ENCODE data around the gene SHB.

SHB gene

DNA sequence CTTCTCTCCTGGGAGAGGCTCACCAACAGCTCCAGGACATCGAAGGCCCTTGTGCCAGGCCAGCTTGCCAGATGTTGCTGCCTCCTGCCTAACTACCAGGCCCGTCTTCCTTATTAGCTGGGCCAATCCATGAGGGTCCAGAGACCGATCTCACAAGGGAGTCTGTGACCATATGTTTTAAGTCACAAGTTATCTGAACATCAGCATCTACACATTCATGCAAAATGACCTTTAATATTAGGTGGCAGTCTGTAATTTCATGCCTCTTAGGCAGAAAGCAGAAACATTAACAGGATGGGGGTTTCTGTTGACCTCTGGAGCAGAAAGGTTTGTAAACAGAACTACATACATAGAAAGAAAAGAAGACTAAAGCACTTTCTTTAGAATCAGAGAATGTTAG lies 90.0 kb downstream of the SHB start:
- H3K27ac ChIP-seq = no peak overlapping the region
- DNase-seq (ENCODE audit: low spot score) = no peak
- no peak overlapping the region for H3K4me3 ChIP-seq
- TF ChIP-seq, protein P1, sequence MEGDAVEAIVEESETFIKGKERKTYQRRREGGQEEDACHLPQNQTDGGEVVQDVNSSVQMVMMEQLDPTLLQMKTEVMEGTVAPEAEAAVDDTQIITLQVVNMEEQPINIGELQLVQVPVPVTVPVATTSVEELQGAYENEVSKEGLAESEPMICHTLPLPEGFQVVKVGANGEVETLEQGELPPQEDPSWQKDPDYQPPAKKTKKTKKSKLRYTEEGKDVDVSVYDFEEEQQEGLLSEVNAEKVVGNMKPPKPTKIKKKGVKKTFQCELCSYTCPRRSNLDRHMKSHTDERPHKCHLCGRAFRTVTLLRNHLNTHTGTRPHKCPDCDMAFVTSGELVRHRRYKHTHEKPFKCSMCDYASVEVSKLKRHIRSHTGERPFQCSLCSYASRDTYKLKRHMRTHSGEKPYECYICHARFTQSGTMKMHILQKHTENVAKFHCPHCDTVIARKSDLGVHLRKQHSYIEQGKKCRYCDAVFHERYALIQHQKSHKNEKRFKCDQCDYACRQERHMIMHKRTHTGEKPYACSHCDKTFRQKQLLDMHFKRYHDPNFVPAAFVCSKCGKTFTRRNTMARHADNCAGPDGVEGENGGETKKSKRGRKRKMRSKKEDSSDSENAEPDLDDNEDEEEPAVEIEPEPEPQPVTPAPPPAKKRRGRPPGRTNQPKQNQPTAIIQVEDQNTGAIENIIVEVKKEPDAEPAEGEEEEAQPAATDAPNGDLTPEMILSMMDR (IDR thresholded peaks at IDR 0.05) = no peak

DNA sequence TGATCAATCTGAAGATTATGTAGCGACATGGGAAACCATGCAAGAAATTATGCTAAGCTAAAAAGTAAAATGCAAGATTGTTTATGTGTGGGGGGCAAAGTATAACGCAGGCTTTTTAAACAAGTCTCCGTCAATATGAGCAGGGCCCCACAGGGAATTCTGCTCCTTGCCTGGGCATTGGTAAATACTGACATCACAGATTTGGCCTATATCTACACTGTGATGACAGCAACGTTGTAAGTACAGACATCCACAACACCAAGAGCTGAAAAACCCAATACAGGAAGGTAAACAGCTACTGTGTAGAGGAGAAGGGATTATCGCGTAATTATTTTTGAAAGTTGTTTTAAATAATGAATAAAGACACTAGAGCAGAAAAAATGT lies 90.6 kb downstream of the SHB start:
- Histone ChIP-seq H3K4me3 (no peak overlapping the region), H3K27ac (no peak overlapping the region)
- TF ChIP-seq, protein P1 (IDR thresholded peaks at IDR 0.05) = no peak
- DNase-seq (ENCODE audit: low spot score) = no peak

DNA sequence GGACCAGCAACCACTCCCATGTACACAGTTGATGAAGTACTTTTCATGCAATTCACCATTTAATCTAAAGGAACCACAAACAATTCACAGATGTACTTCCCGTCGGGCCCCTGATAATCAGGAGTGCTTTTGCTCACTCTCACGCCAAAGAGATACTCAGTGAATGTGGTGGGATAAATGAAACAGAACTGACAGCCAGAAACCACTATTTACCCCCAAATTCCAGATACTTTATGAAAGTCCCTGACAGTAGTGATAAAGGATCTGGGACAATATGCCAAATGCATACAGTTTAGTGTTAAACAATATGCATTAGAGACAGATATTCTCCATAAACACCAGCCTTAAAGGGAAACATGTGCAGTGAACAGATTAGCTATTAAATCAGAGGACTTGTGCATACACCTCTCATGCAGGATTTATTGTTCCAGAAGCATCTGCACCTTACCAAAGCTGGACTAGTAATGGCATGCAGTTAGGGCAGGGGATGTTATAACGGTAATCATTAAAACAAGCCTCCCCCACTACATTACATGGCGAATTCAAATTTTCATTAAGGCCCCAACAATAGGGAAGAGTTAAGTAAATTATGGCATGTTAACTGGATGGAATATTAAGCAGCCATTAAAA lies 91.1 kb downstream of the SHB start:
- H3K27ac ChIP-seq = no peak overlapping the region
- TF ChIP-seq, protein P1 (IDR thresholded peaks at IDR 0.05) = no peak
- no peak for DNase-seq (ENCODE audit: low spot score)
- H3K4me3 ChIP-seq = no peak overlapping the region

DNA sequence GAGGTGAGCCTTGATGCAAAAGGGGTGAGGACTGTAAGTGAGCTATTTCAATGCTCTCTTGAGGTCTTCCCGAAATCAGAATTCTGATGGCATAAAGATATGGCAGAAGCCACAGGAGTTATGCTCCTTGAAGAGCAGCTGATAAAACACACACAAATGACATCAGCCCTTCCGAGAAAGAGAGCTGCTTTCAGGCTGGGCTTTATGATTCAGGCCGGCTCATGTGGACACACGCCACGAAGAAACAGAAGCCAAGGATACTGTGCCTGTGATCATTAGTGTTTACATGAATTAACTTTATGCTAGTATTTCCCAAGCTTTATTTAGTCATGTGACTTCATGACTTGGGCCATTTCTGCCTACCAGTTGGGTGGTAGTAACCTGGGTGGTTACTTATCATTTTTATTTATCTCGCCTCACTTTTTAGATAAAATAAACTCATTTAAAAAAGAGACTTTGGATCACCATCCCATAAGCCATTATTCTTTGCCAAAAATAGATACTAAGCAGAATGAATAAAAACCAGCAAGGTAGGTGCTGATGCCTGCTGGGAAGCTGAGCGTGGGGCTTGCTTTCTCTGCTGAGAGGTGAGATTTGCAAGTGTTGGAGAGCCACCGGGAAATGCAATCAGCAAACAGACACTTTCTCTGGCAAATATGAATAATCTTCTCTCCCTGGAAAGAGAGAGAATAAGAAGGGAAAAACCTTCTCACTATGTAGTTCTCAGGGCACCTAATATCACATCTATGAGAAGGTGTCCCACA lies 92.1 kb downstream of the SHB start:
- Histone ChIP-seq H3K4me3 (no peak overlapping the region), H3K27ac (no peak overlapping the region)
- TF ChIP-seq, protein P1 (IDR thresholded peaks at IDR 0.05) = no peak
- no peak for DNase-seq (ENCODE audit: low spot score)

DNA sequence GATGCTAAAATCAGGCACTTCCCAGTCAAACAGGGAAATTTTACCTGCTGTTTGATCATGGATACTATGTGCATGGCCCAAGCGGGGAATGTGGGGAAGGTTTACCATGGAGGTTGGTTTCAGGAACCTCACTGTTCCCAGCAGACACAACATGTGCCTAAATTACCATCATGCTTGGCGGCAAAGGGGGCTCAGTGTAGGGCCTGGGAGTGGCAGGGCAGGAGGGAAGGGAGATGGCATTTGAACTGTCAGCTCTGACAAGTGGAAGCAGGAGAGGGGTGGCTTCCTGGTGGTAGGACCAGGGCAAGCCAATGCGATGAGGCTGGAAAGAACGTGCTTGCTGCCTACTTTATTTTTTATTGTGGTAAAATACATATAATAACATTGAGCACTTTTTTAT lies 93.4 kb downstream of the SHB start:
- TF ChIP-seq, protein P1 (IDR thresholded peaks at IDR 0.05) = no peak
- no peak for DNase-seq (ENCODE audit: low spot score)
- H3K27ac ChIP-seq = no peak overlapping the region
- H3K4me3 ChIP-seq = no peak overlapping the region

DNA sequence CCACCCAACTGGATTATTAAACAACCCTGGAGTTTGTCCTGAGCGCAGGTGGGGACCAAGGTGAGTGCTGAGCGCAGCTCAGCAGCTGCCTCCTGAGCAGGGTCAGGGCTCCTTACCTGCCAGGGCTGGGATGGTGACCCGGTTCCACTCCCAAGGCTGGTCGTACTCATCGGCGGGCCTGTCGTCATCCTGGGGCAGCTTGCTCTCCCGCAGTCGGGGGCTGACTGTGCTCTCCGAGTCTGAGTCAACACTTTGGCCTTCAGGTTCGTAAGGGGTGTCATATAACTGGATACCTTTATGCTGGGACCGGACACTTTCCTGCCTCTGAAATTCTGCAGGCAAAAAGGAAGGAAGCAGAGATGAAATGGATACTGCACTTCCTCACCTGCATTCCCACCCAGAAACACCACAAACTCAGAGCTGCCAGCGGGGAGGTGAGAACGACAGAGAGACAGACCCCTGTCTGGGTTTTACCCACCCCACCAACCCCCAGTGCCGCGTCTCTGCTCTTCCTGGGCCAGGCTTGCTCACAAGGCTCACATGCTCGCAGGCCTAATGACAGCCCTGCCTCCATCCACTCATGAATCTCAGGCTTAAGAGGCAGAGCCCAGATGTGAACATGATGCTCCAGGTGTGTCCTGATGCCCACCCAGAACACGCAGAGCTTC lies 94.4 kb downstream of the SHB start:
- H3K27ac ChIP-seq = no peak overlapping the region
- TF ChIP-seq, protein P1 (IDR thresholded peaks at IDR 0.05) = no peak
- no peak for DNase-seq (ENCODE audit: low spot score)
- H3K4me3 ChIP-seq = no peak overlapping the region
